Brain pericyte (primary cell): ENCODE data around the gene ANKLE1.

ENCODE experiments used
- DNase-seq: peaks from one replicate; pipeline ENCODE4 v3.0.0-alpha.2; 2012; ENCODE audit warnings: low read depth, low spot score

ANKLE1 gene

DNA sequence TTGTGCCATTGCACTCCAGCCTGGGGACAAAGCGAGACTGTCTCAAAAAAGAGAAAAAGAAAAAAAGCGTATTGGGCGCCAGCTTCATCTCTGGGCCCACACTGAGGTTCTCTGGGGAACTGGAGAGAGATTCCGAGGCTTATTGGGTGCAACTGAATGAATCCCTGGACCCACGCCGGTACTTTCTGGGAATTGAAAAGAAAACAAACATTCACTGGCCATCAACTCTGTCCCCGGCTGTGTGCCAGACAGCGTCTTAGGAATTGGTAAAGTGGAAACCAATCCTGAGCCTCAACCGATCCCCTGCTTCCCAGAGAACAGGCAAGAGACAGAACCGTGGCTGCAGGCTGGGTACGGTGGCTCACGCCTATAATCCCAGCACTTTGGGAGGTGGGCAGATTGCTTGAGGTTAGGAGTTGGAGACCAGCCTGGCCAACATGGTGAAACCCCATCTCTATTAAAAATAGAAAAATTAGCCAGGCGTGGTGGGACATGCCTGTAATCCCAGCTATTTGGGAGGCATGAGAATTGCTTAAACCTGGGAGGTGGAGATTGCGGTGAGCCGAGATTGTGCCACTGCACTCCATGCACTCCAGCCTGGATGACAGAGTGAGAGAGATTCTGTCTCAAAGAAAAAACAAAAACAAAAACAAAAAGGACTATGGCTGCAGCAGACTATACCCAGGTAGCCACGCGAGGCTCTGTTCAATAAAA lies 44.3 kb downstream of the ANKLE1 start:
- no peak for DNase-seq

DNA sequence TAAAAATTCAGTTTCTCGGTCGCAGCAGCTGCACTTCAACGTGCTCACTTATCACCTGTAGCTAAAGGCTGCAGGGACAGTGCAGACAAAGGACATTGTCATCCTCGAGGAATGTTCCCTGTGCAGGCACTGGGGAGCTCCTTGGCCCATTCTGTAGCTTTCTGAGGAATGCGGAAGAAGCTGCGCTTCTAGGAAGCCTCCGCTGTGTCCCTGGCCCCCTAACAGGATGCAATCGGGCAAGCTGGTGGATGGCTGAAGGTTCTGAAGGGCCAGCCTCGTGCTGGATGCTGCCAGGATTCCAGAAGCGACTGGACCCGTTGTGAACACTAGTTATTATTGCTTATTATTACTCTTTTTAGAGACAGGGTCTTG lies 44.9 kb downstream of the ANKLE1 start:
- no peak for DNase-seq

DNA sequence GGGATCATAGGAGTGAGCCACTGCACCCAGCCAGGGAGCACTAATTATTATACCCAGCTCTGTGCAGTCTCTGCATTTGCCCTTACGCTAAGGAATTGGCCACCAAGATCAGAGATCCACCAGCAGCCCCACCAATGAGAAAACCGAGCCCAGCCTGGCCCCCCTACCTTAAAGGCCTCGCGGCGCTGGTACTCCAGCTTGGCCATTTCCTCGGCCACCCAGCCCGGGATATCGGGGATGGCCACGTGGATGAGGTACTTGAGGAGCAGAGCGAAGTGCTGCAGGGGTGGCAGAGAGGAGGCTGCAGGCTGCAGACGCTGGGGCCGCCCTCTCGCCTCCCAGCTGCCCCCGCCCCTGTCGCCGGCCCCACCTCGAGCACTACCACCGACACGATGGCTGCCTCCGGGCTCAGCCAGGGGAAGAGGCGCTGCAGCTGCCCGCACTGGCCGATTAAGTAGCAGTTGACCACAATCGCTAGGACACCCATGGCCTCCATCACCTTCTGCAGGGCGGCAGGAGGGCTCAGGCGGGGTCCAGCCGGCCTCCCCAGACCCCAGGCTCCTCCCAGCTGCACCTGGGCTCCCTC lies 45.5 kb downstream of the ANKLE1 start:
- DNase-seq = no peak

DNA sequence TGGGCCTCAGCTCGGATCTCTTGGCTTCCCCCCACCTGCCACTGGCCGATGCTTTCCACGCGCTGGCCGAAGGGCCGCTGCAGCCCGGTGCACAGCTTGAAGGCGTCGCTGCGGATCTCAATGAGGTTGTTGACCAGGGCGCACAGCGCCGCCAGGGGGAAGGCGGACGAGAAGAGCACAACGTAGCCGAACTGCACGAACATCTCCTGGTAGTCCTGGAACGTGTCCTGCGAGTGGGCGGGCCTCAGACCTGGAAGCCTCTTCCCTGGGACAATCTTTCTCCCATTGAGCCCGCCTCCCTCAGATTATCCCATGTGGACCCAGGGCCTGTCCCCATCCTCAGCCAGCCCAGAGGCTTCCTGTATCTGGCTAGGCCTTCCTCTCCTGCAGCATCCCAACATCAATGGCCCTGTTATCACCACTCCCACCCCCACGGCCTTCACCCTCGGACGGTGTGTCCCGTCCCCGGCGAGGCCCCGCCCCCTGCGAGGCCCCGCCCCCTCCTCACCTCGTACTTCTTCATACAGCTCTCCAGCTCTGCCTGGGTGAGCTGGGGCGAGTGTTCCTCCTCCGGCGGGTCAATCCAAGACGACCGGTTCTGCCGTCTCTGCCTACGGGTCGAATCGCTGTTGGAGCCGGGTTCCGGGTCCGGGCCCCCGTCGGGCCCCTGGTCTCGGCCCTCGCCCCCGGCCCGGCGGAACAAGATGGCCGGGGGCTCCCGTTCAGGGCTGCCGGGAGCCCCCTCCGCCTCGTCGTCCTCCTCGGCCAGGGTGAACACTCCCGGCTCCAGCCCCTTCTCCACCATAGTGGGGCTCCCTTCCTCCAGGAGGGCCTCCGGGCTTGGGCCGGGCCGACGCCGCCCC lies 46.2 kb downstream of the ANKLE1 start:
- DNase-seq = no peak

DNA sequence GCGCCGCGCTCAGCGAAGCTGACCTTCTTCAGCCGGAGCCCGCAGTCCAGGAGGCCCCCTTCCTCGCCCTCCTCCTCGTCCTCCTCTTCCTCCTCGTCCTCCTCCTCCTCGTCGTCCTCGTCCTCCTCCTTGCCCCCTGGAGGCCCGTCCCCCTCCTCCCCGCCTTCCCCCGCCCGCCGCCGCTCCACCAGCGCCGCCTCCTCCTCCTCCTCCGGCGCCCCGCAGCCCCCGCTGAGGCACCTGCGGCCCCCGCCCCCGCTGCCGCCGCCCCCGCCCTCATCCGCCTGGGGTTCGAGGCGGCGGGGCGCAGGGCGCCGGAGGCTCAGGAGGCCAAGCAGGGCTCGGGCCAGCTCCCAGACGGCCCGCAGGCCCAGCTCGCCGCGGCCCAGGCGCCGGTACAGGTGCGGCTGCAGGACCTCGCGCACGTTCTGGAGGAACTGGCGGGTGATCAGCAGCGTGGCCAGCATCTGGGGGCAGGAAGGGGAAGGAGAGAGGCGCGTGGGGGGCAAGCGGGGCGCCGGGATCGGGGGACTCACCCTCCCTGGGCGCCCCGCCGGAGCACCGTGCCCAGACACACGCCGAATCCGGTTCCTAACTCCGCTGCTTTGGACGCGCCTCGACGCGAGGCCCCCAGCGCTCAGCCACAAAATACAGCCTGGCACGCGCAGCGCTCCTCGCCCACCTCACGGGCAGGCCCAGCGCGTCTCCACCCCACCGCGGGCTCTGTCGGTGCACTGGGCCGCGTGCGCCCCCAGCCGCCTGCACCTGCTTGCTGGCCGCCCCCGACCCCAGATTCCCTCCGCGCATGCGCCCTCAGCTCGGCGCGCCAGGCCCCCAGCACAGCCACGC lies 47.0 kb downstream of the ANKLE1 start:
- no peak for DNase-seq

DNA sequence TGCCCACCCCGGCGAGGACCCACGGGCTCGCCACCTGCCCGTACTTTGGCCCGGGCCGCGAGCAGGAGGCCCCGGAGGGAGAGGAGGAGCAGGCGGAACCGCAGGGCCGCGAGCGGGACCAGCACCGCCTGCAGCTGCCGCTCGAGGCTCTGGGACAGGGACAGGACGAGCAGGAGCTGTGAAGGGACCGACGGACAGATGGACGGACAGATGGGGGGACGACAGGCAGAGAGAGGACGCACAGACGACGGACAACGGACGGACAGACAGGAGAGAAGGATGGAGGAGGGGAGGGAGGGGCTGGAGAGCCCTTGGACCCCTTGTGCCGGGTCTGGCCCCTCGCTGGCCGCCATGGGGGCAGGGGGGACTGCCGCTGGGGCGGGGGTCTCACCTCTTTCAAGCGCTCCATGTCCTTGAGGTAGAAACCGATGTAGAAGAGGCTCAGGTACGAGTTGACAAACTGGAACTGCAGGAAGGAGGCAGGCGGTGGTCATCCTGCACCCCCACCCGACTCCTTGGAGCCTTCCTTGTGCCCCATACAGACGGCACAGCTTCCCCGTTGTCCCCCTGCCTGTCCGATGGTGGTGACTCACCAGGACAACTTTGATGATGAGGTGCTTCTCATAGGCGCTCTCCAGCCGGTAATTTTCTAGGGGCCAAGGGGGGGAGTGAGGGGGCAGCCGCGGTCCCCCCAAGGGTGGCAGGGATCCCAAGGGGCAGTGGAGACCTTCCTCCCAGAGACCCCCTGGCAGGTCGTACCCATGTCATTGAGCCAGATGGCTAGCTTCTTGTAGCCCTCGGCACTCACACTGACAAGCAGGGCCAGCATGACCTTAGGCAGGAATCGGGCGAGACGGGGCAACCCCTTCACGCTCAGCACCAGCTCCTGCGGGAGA lies 47.9 kb downstream of the ANKLE1 start:
- DNase-seq = no peak

DNA sequence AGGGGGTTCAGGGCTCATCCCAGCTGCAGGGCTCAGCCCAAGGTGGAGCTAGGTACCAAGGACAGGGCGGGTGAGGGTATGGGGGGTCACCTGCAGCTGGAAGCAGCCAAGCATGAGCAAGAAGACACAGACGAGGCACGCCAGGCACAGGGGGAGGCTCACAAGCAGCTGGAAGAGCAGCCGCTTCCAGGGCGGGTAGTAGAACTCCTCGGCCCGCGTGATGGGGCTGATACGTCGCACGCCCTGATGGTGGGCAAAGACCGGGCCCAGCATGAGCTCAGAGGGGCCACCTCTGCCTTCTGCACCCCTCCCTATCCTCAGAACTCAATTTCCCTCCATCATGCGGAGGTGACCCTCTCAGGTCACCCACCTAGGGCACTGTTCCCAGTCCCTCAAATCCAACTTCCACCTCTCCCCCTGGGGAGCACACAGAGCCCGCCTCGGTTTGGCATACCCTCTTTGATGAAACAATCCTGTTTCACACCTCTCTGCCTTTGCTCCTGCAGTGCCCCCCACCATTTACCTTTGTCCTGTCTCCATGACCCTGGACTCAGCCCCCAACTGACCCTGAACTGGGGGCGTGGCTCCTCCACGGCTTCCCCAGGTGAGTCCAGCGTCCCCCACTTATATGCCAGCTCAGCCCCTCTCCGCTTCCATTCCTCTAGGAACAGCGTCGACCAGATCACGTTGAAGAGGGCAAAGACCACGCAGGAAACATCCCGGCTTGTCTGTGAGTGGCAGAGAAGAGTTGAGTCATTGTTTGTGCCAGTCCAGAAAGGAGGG lies 48.8 kb downstream of the ANKLE1 start:
- DNase-seq = no peak

DNA sequence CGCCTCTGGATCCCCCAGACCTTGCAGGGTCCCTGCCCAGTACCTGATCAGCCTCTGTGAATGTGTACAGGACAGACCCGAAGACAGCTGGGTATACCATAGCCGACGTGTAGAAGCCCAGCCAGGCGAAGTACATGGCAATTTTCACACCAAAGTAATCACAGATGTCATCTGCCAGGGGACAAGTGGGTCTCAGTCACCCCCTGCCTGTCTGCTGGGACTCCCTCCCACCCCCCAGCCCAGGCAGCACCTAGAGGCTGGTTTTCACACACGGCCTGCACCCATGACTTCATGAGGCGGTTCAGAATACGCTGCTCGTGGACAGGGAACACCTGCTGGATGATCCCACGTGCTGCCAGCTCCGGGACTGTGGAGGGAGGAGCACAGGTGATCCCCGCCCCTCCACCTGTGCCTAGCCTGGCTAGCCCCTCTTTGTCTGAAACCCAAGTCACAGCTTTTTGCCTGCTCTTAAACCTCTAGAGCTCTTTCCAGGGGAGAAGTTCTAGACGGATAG lies 49.4 kb downstream of the ANKLE1 start:
- no peak for DNase-seq

DNA sequence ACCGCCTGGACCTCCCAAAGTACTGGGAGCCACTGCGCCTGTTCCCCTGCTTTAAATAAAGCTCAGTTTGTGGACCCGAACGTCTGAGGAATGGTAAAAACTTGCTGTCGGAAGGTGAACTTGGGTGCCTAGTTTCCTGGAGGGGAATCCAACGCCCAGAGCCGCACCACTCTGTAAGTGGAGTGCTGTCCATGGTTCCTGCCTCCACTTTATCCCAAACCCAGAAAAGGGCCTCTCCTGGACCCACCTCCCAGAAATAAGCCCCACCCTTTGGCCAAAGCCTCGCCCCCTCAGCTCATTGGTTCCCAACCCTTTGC lies 50.6 kb downstream of the ANKLE1 start:
- DNase-seq = no peak

DNA sequence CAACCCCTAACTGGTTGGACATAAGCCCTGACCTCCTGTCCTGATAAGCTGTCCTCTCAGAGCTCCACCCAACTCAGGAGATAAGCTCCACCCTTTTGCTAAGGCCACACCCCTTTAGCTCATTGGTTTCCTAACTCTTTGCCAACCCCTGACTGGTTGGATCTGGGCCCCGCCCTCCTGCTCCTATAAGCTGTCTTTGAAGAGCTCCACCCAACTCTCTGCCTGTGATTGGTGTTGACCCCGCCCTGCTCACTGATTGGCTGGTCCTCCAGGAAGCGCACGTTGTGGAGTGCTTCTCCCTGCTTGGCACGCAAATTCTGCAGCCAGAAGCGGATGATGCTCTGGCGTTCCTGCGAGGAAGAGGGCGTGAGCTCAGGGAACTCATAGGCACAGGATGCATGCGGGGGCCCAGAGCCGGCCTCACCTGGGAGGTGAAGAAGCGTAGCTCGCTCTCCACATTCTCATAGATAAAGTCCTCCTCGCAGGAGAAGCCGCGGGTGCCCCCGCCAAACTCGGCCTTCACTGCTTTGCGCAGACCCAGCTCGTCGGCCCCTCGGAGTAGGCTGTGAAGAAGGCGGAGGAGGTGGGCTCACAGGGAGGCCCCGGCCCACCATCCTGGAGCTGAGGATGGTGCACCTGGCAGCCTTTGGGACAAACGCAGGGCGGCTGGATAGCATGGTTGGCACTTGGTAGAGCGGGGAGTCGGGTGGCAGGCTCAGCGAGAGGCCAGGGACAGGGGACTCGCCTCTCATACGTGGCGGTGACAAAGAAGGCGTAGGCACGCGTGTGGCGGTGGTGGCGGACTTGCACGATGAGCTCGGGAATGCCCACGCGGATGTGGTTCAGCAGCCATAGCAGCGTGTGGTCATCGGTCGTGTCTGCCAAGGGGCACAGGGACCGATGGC lies 51.2 kb downstream of the ANKLE1 start:
- no peak for DNase-seq

DNA sequence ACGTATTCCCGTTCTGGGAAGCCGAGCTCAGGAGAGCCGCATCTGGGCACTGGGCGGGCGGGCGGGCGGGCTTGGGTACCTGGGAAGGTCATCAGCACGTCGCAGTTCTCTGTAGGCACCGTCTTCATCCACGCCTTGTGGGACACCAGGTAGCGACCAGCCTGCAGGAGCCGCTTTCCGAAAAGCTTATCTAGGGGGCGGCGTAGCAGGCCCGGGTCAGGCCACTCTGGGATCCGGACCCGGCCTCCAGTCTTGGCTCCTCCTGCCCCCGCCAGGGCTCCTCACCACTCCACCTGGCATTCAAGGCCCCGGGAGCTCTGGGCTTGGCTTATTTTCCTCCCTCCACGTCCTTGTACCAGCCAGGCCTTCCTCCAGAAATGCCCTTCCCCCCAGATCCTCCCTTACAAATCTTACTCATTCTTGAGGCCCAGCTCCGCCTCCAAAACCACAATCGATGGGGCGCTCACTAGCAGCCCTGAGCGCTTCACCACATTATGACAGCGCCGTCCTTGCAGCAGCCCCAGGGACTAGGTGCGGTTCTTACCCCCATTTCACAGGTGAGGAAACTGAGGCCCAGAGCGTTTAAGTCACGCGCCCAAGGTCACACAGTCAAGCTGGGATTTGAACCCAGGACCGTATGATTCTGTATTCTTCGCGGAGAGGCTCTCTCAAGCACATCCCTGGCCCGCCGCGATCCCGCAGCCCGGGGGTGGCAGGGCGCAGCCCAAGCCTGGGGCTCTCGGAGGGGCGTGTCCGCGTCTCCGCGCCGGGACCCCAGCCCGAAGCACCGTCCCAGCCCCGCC lies 52.1 kb downstream of the ANKLE1 start:
- DNase-seq = no peak

DNA sequence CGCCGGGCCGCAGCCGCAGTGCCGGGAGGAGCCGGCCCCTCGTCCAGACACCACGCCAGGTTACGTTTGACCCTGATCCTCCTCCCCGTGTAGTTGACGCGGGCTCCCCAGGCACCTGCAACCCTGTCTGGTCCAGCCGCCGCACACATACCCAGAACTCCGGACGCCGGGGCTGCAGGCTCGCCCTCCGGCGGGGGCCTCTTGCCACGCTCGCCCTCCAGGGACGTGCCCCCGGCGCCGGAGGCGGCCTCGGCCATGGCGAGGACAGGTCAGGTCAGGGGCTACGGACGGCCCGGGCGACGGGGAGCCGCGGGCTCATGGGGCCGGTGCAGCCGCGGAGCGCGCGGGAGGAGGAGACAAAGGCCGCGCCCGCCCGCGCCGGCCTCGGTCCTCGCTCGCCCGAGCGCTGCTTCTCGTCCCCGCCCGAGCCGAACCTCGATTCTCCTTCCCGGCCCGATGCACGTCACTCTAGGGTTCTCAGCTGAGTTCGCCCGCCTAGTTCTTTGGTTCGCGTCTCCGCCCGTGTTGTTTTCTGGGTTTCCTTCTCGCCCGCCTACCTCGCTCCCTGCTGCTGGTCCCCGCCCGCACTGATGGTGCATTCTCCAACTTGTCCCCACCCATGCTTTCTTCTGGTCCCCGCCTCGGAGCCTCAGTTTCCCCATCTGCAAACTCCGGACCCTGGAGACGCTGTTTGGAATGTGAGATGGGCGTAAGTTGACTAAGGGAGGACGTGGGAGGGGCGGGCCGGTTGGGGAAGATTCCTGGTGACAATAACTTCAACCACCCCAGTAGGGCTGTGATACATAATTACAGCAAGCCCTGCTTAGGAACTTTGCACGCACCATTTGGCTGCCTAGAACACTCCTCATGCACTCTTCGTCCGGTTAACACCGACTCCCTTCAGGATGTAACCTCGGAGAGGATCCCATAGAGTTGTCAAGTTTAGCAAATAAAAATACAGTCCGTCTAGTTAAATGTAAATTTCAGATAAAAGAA lies 53.0 kb downstream of the ANKLE1 start, which contains the start of gene ANO8:
Gene ANO8, minus strand, starts transcription at position 442 of the 996 bp plus-strand sequence. Its CDS starts 185 bp downstream, at position 257.
- peak; percentile 91 for DNase-seq

DNA sequence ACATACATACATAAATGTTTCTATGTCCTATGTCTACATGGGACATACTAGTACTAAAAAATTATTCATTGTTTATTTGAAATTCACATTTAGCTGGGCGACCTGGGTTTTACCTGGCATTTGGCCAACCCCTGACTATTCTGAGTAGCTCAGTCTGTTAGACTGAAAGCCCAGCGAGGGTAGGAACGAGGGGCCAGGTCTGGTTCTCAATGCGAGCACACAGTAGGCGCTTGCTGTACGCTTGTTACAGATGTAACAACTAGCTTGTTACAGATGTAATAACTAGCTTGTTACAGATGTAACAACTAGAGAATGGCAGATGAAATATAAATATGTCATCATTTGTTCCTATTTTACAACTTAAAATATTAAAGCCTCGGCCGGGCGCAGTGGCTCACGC lies 53.9 kb downstream of the ANKLE1 start:
- no peak for DNase-seq
